A549 (cell line): Measurements from ENCODE around the gene GSG1L. TPM values are rescaled to one million over a fixed set of nuclear protein-coding genes. Genes with fewer than 3 reads are reported as not detected.

ENCODE experiments used
- ATAC-seq, 2 experiments: fragments of 200-7000 bp in 1 of 2; fragments of >200 bp in 1 of 2; cut with Nextera tagmentation in 1 of 2; cut with Tn5 transposase in 1 of 2; 3 replicates each; pipeline versions ENCODE4 v1.8.0 to v1.9.1; 2018 to 2020; ENCODE audit warnings: mild to moderate bottlenecking in 1 of 2, moderate library complexity in 1 of 2
- CTCF ChIA-PET: fragments of 300-600 bp; sonication (Branson Sonifier 250); formaldehyde crosslinking; extraction: SDS; loops from one replicate; lab custom pipeline; 2021; ENCODE audit warnings: antibody characterized with exemption, inconsistent platforms; lab: Yijun Ruan, JAX
- POLR2A ChIA-PET: fragments of 350-600 bp; formaldehyde crosslinking; extraction: SDS; loops from one replicate; lab custom pipeline; 2021; ENCODE audit warnings: antibody characterized with exemption, inconsistent platforms; lab: Yijun Ruan, JAX
- DNase-seq, 2 experiments: peaks; one replicate each; pipeline versions ENCODE4 v3.0.0 to v3.0.0-alpha.2; 2011 to 2016; ENCODE audit warnings: low read depth in 1 of 2, low spot score in 1 of 2
- FAIRE-seq: peaks from 2 replicates; lab custom pipeline; 2011; peaks lifted over from hg19 to GRCh38; lab: Jason Lieb, UNC
- H3K27ac ChIP-seq, 2 experiments: fragments of >200 bp; sonication (Bioruptor Twin); formaldehyde crosslinking; 3 replicates each; pipeline ENCODE4 v1.5.1; 2016 to 2017
- H3K4me1 ChIP-seq: fragments of >200 bp; sonication (Bioruptor Twin); formaldehyde crosslinking; 3 replicates; pipeline ENCODE4 v1.6.1; 2016
- H3K4me2 ChIP-seq: fragments of >200 bp; sonication (Bioruptor Twin); formaldehyde crosslinking; 3 replicates; pipeline ENCODE4 v1.6.1; 2016
- H3K4me3 ChIP-seq: fragments of >200 bp; sonication (Bioruptor Twin); formaldehyde crosslinking; 3 replicates; pipeline ENCODE4 v1.5.1; 2016
- H3K9me3 ChIP-seq: fragments of >200 bp; sonication (Bioruptor Twin); formaldehyde crosslinking; 3 replicates; pipeline ENCODE4 v1.6.1; 2016
- CBX8 ChIP-seq: fragments of 200-600 bp; sonication (generic); IDR thresholded peaks from 2 replicates; pipeline ENCODE4 v1.6.1; 2016
- CEBPB ChIP-seq, 2 experiments: fragments of >200 bp in 1 of 2; sonication (Bioruptor Twin) in 1 of 2; formaldehyde crosslinking in 1 of 2; IDR thresholded peaks; 2 replicates each; pipeline ENCODE4 v1.6.1; 2012 to 2016
- EHF ChIP-seq: fragments of 250-450 bp; sonication (Bioruptor Pico); IDR thresholded peaks from 2 replicates; pipeline ENCODE4 v1.5.0; 2020; ENCODE audit warnings: mild to moderate bottlenecking
- FOXS1 ChIP-seq: fragments of 250-450 bp; sonication (Bioruptor Pico); IDR thresholded peaks from 2 replicates; pipeline ENCODE4 v1.5.0; 2020; ENCODE audit warnings: mild to moderate bottlenecking, moderate library complexity
- HDAC2 ChIP-seq: fragments of 200-600 bp; sonication (generic); IDR thresholded peaks from 2 replicates; pipeline ENCODE4 v1.6.1; 2016
- KDM1A ChIP-seq: fragments of 200-600 bp; sonication (generic); IDR thresholded peaks from 2 replicates; pipeline ENCODE4 v1.6.1; 2016; ENCODE audit warnings: low read depth, mild to moderate bottlenecking
- MAFK ChIP-seq: fragments of 450-650 bp; IDR thresholded peaks from 2 replicates; pipeline ENCODE4 v1.6.1; 2014; ENCODE audit not compliant: partially characterized antibody
- MAZ ChIP-seq: fragments of 150-350 bp; IDR thresholded peaks from 2 replicates; pipeline ENCODE4 v1.6.1; 2014; ENCODE audit warnings: antibody characterized with exemption, low read depth, low read length, borderline replicate concordance
- MYC ChIP-seq: IDR thresholded peaks from 2 replicates; pipeline ENCODE4 v1.6.1; 2012; ENCODE audit warnings: mild to moderate bottlenecking, inconsistent platforms, low read length, improper control_type of control experiment, borderline replicate concordance
- NFE2L2 ChIP-seq: fragments of 150-350 bp; conservative IDR thresholded peaks from 2 replicates; pipeline ENCODE4 v1.6.1; 2014; ENCODE audit warnings: low read length
- NR3C1 ChIP-seq: fragments of >200 bp; sonication (Bioruptor Twin); formaldehyde crosslinking; IDR thresholded peaks from 3 replicates; pipeline ENCODE4 v1.6.1; 2017
- RAD21 ChIP-seq, 2 experiments: fragments of >200 bp in 1 of 2; sonication (Bioruptor Twin) in 1 of 2; formaldehyde crosslinking in 1 of 2; IDR thresholded peaks in 1 of 2; conservative IDR thresholded peaks in 1 of 2; 2 replicates in 1 of 2; 3 replicates in 1 of 2; pipeline ENCODE4 v1.6.1; 2012 to 2018; ENCODE audit warnings: inconsistent platforms in 1 of 2
- TP53 ChIP-seq: fragments of 250-450 bp; sonication (Bioruptor Pico); IDR thresholded peaks from 2 replicates; pipeline ENCODE4 v1.5.0; 2021; ENCODE audit warnings: mild to moderate bottlenecking, moderate library complexity
- ZC3H11A ChIP-seq: fragments of 450-650 bp; IDR thresholded peaks from 2 replicates; pipeline ENCODE4 v1.6.1; 2014; ENCODE audit warnings: antibody characterized with exemption, mild to moderate bottlenecking
- ZFP36 ChIP-seq: fragments of 450-650 bp; IDR thresholded peaks from 2 replicates; pipeline ENCODE4 v1.6.1; 2014; ENCODE audit warnings: borderline replicate concordance; ENCODE audit not compliant: partially characterized antibody
- WGBS: methylation state at CpG from one replicate; pipeline ENCODE4 v1.1.6; 2017; ENCODE audit errors: missing lambda C conversion rate; 5-methylcytosine and 5-hydroxymethylcytosine counted together
- polyA plus RNA-seq, 4 experiments: library from polyadenylated mRNA; depleted of rRNA in 3 of 4; stranded (reverse); fragments of >200 nt; fragmentation: RNase III in 1 of 4; extraction: RNeasy Plus Mini Kit Qiagen cat#74134 plus additional on column Dnase treatment in 1 of 4; gene quantifications; 2 replicates in 3 of 4; 3 replicates in 1 of 4; pipeline ENCODE4 v1.2.3, GENCODE V29; 2011 to 2017
- TF ChIP-seq, protein P1 (sequence below): fragments of >200 bp; sonication (Bioruptor Twin); formaldehyde crosslinking; IDR thresholded peaks from 3 replicates; pipeline ENCODE4 v1.5.1; 2016
- TF ChIP-seq, protein P2 (sequence below): IDR thresholded peaks from 2 replicates; pipeline ENCODE4 v1.6.1; 2012; ENCODE audit warnings: low read depth, borderline replicate concordance
- TF ChIP-seq, protein P3 (sequence below): fragments of >200 bp; sonication (Bioruptor Twin); formaldehyde crosslinking; IDR thresholded peaks from 2 replicates; pipeline ENCODE4 v1.6.1; 2016
- TF ChIP-seq, protein P4 (sequence below): fragments of 250-450 bp; sonication (Bioruptor Pico); IDR thresholded peaks from 2 replicates; pipeline ENCODE4 v1.5.0; 2021; ENCODE audit warnings: mild to moderate bottlenecking, moderate library complexity, borderline replicate concordance
- TF ChIP-seq, protein P5 (sequence below): IDR thresholded peaks from 2 replicates; pipeline ENCODE4 v1.6.1; 2012
- TF ChIP-seq, protein P6 (sequence below): fragments of 450-650 bp; IDR thresholded peaks from 2 replicates; pipeline ENCODE4 v1.6.1; 2014; ENCODE audit warnings: antibody characterized with exemption
- TF ChIP-seq, protein P7 (sequence below): fragments of 250-450 bp; sonication (Bioruptor Pico); IDR thresholded peaks from 2 replicates; pipeline ENCODE4 v1.5.0; 2020; ENCODE audit warnings: low read depth, mild to moderate bottlenecking, moderate library complexity

GSG1L gene
- polyA plus RNA-seq, 2 of the 4 experiments (the other 2 are of a cell fraction), result not detected

DNA sequence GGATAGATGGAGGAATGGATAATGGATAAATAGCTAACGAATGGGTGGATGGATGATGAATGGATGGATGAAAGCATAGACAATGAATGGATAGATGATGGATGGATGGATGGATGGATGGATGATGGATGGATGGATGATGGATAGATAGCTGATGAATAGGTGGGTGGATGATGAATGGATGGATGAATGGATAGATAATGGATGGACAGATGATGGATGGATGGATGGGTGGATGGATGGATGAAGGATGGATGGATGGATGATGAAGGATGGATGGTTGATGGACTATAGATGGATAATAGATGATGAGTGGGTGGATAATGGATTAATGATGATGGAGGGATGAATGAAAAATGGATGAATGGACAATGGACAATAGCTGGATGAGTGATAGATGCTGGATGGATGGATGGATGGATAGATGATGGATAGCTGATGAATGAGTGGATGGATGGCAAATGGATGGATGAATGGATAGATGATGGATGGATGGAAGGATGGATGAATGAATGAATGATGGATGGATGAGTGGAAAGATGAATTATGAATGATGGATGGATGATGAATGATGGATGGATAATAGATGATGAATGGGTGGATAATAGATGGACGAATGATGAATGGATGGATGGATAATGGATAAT lies 273.8 kb downstream of the GSG1L start (continued):
- TF ChIP-seq KDM1A, result no peak
- no peak for TF ChIP-seq TP53 (CRISPR knock-in tag)
- no peak for TF ChIP-seq RAD21 (conservative IDR thresholded peaks at IDR 0.05 in 1 of 2, IDR thresholded peaks at IDR 0.05 in 1 of 2)
- TF ChIP-seq, protein P1, sequence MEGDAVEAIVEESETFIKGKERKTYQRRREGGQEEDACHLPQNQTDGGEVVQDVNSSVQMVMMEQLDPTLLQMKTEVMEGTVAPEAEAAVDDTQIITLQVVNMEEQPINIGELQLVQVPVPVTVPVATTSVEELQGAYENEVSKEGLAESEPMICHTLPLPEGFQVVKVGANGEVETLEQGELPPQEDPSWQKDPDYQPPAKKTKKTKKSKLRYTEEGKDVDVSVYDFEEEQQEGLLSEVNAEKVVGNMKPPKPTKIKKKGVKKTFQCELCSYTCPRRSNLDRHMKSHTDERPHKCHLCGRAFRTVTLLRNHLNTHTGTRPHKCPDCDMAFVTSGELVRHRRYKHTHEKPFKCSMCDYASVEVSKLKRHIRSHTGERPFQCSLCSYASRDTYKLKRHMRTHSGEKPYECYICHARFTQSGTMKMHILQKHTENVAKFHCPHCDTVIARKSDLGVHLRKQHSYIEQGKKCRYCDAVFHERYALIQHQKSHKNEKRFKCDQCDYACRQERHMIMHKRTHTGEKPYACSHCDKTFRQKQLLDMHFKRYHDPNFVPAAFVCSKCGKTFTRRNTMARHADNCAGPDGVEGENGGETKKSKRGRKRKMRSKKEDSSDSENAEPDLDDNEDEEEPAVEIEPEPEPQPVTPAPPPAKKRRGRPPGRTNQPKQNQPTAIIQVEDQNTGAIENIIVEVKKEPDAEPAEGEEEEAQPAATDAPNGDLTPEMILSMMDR, result no peak
- TF ChIP-seq, protein P2, sequence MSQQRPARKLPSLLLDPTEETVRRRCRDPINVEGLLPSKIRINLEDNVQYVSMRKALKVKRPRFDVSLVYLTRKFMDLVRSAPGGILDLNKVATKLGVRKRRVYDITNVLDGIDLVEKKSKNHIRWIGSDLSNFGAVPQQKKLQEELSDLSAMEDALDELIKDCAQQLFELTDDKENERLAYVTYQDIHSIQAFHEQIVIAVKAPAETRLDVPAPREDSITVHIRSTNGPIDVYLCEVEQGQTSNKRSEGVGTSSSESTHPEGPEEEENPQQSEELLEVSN, result no peak
- no peak for TF ChIP-seq MYC
- TF ChIP-seq, protein P3, sequence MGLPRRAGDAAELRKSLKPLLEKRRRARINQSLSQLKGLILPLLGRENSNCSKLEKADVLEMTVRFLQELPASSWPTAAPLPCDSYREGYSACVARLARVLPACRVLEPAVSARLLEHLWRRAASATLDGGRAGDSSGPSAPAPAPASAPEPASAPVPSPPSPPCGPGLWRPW, result no peak

DNA sequence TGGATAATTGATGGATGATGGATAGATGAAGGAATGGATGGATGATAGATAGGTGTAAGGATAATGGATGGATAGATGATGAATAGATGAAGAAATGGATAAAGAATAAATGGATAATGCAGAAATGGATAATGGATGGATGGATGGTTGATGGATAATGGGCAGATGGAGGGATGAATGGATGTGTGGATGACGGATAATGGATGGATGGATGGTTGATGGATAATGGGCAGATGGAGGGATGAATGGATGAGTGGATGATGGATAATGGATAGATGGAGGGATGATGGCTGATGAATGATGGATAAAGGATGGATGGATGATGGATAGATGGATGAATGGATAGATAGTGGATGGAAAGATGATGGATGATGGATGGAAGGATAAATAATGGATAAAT lies 274.4 kb downstream of the GSG1L start:
- ATAC-seq (no peak), FAIRE-seq (no peak), DNase-seq (no peak)
- Histone ChIP-seq H3K4me3 (no peak overlapping the region), H3K27ac (no peak overlapping the region), H3K9me3 (no peaks in the 10 kb centered on the region), H3K4me2 (no peak overlapping the region), H3K4me1 (no peaks in the 10 kb centered on the region)
- CTCF ChIA-PET, result interaction anchor here (1.3 to 2.1 kb wide), 2 partner anchors 9 to 15 kb away, joined by 3 to 8 read pairs; no protein-coding TSS in a partner anchor
- no peak for TF ChIP-seq CBX8
- no peak for TF ChIP-seq EHF (CRISPR knock-in tag)
- no peak for TF ChIP-seq MAZ
- TF ChIP-seq, protein P4, sequence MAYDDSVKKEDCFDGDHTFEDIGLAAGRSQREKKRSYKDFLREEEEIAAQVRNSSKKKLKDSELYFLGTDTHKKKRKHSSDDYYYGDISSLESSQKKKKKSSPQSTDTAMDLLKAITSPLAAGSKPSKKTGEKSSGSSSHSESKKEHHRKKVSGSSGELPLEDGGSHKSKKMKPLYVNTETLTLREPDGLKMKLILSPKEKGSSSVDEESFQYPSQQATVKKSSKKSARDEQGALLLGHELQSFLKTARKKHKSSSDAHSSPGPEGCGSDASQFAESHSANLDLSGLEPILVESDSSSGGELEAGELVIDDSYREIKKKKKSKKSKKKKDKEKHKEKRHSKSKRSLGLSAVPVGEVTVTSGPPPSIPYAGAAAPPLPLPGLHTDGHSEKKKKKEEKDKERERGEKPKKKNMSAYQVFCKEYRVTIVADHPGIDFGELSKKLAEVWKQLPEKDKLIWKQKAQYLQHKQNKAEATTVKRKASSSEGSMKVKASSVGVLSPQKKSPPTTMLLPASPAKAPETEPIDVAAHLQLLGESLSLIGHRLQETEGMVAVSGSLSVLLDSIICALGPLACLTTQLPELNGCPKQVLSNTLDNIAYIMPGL (CRISPR knock-in tag), result no peak
- TF ChIP-seq, protein P5, sequence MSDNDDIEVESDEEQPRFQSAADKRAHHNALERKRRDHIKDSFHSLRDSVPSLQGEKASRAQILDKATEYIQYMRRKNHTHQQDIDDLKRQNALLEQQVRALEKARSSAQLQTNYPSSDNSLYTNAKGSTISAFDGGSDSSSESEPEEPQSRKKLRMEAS, result no peak
- no peak for TF ChIP-seq NR3C1
- TF ChIP-seq, protein P6, sequence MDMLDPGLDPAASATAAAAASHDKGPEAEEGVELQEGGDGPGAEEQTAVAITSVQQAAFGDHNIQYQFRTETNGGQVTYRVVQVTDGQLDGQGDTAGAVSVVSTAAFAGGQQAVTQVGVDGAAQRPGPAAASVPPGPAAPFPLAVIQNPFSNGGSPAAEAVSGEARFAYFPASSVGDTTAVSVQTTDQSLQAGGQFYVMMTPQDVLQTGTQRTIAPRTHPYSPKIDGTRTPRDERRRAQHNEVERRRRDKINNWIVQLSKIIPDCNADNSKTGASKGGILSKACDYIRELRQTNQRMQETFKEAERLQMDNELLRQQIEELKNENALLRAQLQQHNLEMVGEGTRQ, result no peak
- no peak for TF ChIP-seq NFE2L2
- TF ChIP-seq, protein P7, sequence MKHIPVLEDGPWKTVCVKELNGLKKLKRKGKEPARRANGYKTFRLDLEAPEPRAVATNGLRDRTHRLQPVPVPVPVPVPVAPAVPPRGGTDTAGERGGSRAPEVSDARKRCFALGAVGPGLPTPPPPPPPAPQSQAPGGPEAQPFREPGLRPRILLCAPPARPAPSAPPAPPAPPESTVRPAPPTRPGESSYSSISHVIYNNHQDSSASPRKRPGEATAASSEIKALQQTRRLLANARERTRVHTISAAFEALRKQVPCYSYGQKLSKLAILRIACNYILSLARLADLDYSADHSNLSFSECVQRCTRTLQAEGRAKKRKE (CRISPR knock-in tag), result no peak
- TF ChIP-seq ZFP36, result no peak
- TF ChIP-seq ZC3H11A, result no peak
- TF ChIP-seq MAFK, result no peak
- no peak for TF ChIP-seq CEBPB (IDR thresholded peaks at IDR 0.05)
- TF ChIP-seq HDAC2, result no peak
- no peak for TF ChIP-seq FOXS1 (CRISPR knock-in tag)
- 59% methylated on average over 1 of the region's 1 CpG for WGBS
- POLR2A ChIA-PET, result no interaction called here
